Measurements from ENCODE around the gene GRK5.

- TF ChIP-seq, protein P1, sequence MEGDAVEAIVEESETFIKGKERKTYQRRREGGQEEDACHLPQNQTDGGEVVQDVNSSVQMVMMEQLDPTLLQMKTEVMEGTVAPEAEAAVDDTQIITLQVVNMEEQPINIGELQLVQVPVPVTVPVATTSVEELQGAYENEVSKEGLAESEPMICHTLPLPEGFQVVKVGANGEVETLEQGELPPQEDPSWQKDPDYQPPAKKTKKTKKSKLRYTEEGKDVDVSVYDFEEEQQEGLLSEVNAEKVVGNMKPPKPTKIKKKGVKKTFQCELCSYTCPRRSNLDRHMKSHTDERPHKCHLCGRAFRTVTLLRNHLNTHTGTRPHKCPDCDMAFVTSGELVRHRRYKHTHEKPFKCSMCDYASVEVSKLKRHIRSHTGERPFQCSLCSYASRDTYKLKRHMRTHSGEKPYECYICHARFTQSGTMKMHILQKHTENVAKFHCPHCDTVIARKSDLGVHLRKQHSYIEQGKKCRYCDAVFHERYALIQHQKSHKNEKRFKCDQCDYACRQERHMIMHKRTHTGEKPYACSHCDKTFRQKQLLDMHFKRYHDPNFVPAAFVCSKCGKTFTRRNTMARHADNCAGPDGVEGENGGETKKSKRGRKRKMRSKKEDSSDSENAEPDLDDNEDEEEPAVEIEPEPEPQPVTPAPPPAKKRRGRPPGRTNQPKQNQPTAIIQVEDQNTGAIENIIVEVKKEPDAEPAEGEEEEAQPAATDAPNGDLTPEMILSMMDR (IDR thresholded peaks at IDR 0.05; ENCODE audit: low read depth, low read length) = no peak
- TF ChIP-seq MYC (IDR thresholded peaks at IDR 0.05; ENCODE audit: low read depth, low read length) = no peak
- TF ChIP-seq, protein P2, sequence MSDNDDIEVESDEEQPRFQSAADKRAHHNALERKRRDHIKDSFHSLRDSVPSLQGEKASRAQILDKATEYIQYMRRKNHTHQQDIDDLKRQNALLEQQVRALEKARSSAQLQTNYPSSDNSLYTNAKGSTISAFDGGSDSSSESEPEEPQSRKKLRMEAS (IDR thresholded peaks at IDR 0.05; ENCODE audit: low read depth, low read length) = no peak
Measured at GRCh38 chr10:119233821-119234220, 26.4 kb downstream of the GRK5 start.
